GM12878 (cell line): ENCODE measurements around the gene GSTM2. TPM values are rescaled to one million over a fixed set of nuclear protein-coding genes. Genes with fewer than 3 reads are reported as not detected.

Source experiments
- ATF2 ChIP-seq: IDR thresholded peaks from 2 replicates; pipeline ENCODE4 v1.6.1; 2012; ENCODE audit warnings: low read length, inconsistent platforms
- ESRRA ChIP-seq: IDR thresholded peaks from 2 replicates; pipeline ENCODE4 v1.6.1; 2012; ENCODE audit warnings: mild to moderate bottlenecking, low read length, improper control_type of control experiment
- GABPA ChIP-seq: IDR thresholded peaks from 2 replicates; pipeline ENCODE4 v1.6.1; 2014; ENCODE audit warnings: antibody characterized with exemption, low read depth, mild to moderate bottlenecking, inconsistent platforms
- IRF5 ChIP-seq: fragments of 450-650 bp; IDR thresholded peaks from 2 replicates; pipeline ENCODE4 v1.6.1; 2017; ENCODE audit warnings: borderline replicate concordance
- KLF5 ChIP-seq: fragments of 450-650 bp; IDR thresholded peaks from 2 replicates; pipeline ENCODE4 v1.6.1; 2014; ENCODE audit warnings: mild to moderate bottlenecking; ENCODE audit not compliant: partially characterized antibody
- MYB ChIP-seq: fragments of 150-350 bp; IDR thresholded peaks from 2 replicates; pipeline ENCODE4 v1.6.1; 2014; ENCODE audit warnings: mild to moderate bottlenecking, low read depth, low read length, borderline replicate concordance
- NFIC ChIP-seq: IDR thresholded peaks from 2 replicates; pipeline ENCODE4 v1.6.1; 2012; ENCODE audit warnings: low read depth, mild to moderate bottlenecking, inconsistent platforms, low read length, moderate library complexity
- NFXL1 ChIP-seq: fragments of 450-650 bp; IDR thresholded peaks from 2 replicates; pipeline ENCODE4 v1.6.1; 2017; ENCODE audit warnings: antibody characterized with exemption, mild to moderate bottlenecking, borderline replicate concordance
- NFYB ChIP-seq: IDR thresholded peaks from 2 replicates; pipeline ENCODE4 v1.6.1; 2011; ENCODE audit warnings: low read depth, mild to moderate bottlenecking, low read length, improper control_type of control experiment, moderate library complexity; ENCODE audit not compliant: insufficient read depth
- PAX5 ChIP-seq: IDR thresholded peaks from 2 replicates; pipeline ENCODE4 v1.6.1; 2011; ENCODE audit warnings: low read depth, low read length, borderline replicate concordance
- POU2F2 ChIP-seq: IDR thresholded peaks from 3 replicates; pipeline ENCODE4 v1.6.1; 2011; ENCODE audit warnings: low read depth, mild to moderate bottlenecking, low read length, borderline replicate concordance
- PRDM15 ChIP-seq: fragments of 450-650 bp; formaldehyde crosslinking; IDR thresholded peaks from 2 replicates; pipeline ENCODE4 v1.4.0; 2020; ENCODE audit warnings: mild to moderate bottlenecking, moderate library complexity
- RAD21 ChIP-seq: IDR thresholded peaks from 2 replicates; pipeline ENCODE4 v1.6.1; 2011; ENCODE audit warnings: mild to moderate bottlenecking, low read depth, low read length, moderate library complexity; ENCODE audit not compliant: insufficient read depth
- RUNX3 ChIP-seq: IDR thresholded peaks from 2 replicates; pipeline ENCODE4 v1.6.1; 2012; ENCODE audit warnings: low read length, inconsistent platforms
- SIX5 ChIP-seq: IDR thresholded peaks from 2 replicates; pipeline ENCODE4 v1.6.1; 2011; ENCODE audit warnings: mild to moderate bottlenecking, low read depth, low read length, moderate library complexity; ENCODE audit not compliant: severe bottlenecking
- SREBF1 ChIP-seq: IDR thresholded peaks from 2 replicates; pipeline ENCODE4 v1.6.1; 2012; ENCODE audit warnings: mild to moderate bottlenecking, low read length
- SREBF2 ChIP-seq: IDR thresholded peaks from 2 replicates; pipeline ENCODE4 v1.6.1; 2012; ENCODE audit warnings: mild to moderate bottlenecking, low read length
- SUPT20H ChIP-seq: IDR thresholded peaks from 2 replicates; pipeline ENCODE4 v1.6.1; 2011; ENCODE audit warnings: low read depth, mild to moderate bottlenecking, low read length, moderate library complexity, borderline replicate concordance; ENCODE audit not compliant: control insufficient read depth
- TARDBP ChIP-seq: IDR thresholded peaks from 2 replicates; pipeline ENCODE4 v1.6.1; 2016; ENCODE audit warnings: borderline replicate concordance
- TCF3 ChIP-seq: IDR thresholded peaks from 2 replicates; pipeline ENCODE4 v1.6.1; 2012; ENCODE audit warnings: low read depth, mild to moderate bottlenecking, low read length, borderline replicate concordance; ENCODE audit not compliant: insufficient read depth
- TCF7 ChIP-seq: IDR thresholded peaks from 2 replicates; pipeline ENCODE4 v1.6.1; 2014; ENCODE audit warnings: antibody characterized with exemption, borderline replicate concordance
- ZBTB33 ChIP-seq: fragments of 450-650 bp; IDR thresholded peaks from 2 replicates; pipeline ENCODE4 v1.6.1; 2017; ENCODE audit warnings: mild to moderate bottlenecking
- ZNF217 ChIP-seq: fragments of 450-650 bp; IDR thresholded peaks from 2 replicates; pipeline ENCODE4 v1.6.1; 2017; ENCODE audit warnings: antibody characterized with exemption, mild to moderate bottlenecking
- polyA plus RNA-seq, 11 experiments: library from polyadenylated mRNA; depleted of rRNA in 4 of 11; unstranded in 6 of 11; stranded (reverse) in 5 of 11; fragments of >200 nt; fragmentation: Nextera tagmentation in 4 of 11; fragmentation: Illumina TruSeq in 1 of 11; extraction: Ambion mirVana in 4 of 11; extraction: Trizol in 1 of 11; gene quantifications; 1 replicate in 1 of 11; 2 replicates in 10 of 11; pipeline versions ENCODE4 v1.2.1 to v1.2.3, GENCODE V29; 2011 to 2016; ENCODE audit warnings: inconsistent platforms in 2 of 11, missing spikeins in 2 of 11, low read depth in 1 of 11
- total RNA-seq, 4 experiments: library from RNA; depleted of rRNA in 3 of 4; stranded (reverse); fragments of >200 nt in 3 of 4; fragmentation: Illumina TruSeq in 1 of 4; extraction: Trizol in 1 of 4; gene quantifications; 2 replicates each; pipeline versions ENCODE4 v1.2.1 to v1.2.3, GENCODE V29; 2013 to 2021

GSTM2 gene
- total and polyA plus RNA-seq, 10 of the 15 experiments (the other 5 are each of a cell fraction or from before 2014, with no cell fraction given): 8.3 to 32.3 (median 20.2) TPM

- TF ChIP-seq TCF3 (no peak), NFXL1 (no peak), ESRRA (peak; percentile 96), NFYB (no peak), RAD21 (no peak), TCF7 (no peak), PRDM15 (CRISPR knock-in tag) (no peak), POU2F2 (no peak), RUNX3 (no peak), SUPT20H (no peak), TARDBP (no peak), GABPA (no peak), IRF5 (no peak), ZBTB33 (no peak), ATF2 (no peak), SIX5 (no peak), SREBF2 (no peak), NFIC (no peak), KLF5 (peak; percentile 48), MYB (no peak), PAX5 (peak; percentile 66; the same call in 1 of the 2 replicates), SREBF1 (no peak), ZNF217 (no peak)
These were observed 12.0 kb upstream of the GSTM2 start, which contains the start of gene GSTM4 (continued) for GRCh38 chr1:109655615-109656519.
